NCI-H2227 (cell line): ENCODE measurements around the gene SOST.

ENCODE experiments used
- DNase-seq: peaks from one replicate; lab custom pipeline; 2025; ENCODE audit not compliant: unreplicated experiment; lab: John Stamatoyannopoulos, UW

SOST gene

DNA sequence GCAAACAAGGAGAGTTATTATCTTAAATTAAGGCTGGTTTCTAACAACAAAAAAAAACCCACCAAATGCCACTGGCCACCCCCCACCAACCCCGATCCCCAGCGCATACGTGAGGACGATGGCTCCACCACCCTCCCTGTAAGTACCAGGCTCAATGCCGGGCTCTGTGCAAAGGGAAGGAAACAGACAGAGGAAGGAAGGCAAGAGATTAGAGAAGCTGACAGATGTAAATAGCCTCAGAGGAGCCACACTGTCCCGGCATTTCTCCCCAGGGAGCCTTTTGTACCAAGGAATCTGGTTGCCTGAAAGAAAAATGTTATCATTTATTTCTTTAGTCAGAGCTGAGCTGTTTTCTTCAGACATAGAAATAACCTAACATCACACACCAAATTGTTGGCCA, 13.1 kb downstream of the SOST start:
- DNase-seq = peak; percentile 16

GRCh38 chr17:43741636-43742035, 17.0 kb downstream of the SOST start:
- DNase-seq = no peak

- DNase-seq = no peak
Observed at GRCh38 chr17:43740541-43740940, 18.1 kb downstream of the SOST start.

DNA sequence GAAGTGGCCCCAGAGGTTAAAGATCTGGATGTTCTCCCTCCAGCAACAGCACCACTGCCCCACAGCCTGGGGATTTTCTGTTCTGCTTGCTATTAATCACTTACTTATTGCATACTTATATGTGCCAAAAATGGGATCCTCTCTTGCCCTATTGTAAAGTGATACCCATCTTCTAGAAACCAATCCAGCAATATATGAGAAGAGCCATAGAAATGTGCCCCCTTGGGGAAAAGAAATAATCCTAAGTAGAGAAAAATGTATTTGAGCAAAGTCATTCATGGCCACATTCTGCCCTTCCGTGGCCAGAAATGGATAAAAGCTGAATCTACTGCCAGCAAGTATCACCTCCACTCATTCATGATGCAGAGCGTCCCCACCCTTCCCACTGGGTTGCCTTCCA, 20.9 kb downstream of the SOST start:
- no peak for DNase-seq

- DNase-seq = no peak
Observed at GRCh38 chr17:43736389-43736788, 22.2 kb downstream of the SOST start.

DNA sequence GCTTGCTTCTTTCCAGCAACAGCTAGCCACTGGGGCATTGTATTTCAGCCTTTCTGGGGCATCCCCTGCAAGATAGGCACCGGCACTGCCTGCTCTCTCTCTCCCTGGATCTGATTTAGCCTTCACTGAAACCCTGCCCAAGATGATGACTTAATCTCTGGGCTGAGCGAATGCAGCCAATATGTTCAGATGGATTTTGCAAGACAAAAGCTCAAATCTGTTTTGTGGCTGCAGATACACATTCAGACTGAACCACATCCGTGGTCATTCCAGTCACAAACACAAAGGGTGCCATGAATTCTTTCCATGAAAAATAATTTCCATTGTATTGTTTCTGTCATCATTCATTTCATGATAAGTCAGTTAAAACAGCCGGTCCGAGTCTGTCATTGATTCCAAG, 24.2 kb downstream of the SOST start:
- no peak for DNase-seq

- DNase-seq = no peak
Observed at GRCh38 chr17:43733956-43734355, 24.6 kb downstream of the SOST start.

GRCh38 chr17:43732958-43733357, 25.6 kb downstream of the SOST start:
- no peak for DNase-seq

DNA sequence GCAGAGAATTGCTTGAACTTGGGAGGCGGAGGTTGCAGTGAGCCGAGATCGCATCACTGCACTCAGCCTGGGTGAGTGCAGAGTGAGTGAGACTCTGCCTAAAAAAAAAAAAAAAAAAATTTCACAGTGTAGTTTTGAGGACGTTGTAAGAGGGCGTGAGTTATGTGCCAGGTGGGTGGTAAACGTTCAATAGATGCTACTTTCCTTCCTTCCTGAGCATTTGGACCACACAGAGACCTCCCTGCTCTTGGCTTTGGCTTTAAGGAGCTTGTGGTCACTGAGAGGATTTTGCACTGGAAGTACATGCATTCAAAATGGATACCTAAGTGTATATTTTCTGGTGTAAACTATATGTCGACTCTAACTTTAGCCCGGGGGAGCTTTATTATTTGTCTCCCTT, 30.5 kb downstream of the SOST start:
- no peak for DNase-seq

DNA sequence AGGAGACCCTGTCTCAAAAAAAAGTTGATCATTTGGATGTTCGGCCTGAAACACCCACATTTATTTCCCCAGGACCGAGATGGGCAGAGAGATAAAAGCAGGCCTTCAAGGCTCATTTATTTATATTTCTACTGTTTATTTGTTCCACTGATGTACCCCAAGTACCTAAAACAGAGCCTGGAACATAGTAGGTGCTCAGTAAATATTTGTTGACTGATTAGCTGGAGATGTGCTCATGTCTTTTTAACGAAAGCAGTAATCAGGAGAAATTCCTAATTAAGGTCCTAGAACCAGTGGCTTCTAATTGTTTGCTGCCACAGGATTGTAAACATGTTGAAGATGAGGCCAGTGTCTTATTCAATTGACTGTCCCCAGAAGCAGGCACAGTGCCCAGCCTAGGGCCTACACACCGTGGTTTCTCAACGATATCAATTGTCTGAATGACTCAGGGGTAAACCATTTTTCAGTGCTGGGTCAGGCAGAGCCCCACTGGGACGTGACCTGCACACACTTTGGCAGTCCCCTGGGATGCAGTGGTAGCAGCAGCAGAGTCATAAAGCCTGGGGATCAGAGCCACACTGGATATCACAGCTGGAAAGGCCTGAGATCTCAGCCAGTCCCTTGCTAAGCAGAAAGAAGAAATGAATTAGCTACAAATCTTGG, 34.8 kb downstream of the SOST start:
- DNase-seq = no peak

DNA sequence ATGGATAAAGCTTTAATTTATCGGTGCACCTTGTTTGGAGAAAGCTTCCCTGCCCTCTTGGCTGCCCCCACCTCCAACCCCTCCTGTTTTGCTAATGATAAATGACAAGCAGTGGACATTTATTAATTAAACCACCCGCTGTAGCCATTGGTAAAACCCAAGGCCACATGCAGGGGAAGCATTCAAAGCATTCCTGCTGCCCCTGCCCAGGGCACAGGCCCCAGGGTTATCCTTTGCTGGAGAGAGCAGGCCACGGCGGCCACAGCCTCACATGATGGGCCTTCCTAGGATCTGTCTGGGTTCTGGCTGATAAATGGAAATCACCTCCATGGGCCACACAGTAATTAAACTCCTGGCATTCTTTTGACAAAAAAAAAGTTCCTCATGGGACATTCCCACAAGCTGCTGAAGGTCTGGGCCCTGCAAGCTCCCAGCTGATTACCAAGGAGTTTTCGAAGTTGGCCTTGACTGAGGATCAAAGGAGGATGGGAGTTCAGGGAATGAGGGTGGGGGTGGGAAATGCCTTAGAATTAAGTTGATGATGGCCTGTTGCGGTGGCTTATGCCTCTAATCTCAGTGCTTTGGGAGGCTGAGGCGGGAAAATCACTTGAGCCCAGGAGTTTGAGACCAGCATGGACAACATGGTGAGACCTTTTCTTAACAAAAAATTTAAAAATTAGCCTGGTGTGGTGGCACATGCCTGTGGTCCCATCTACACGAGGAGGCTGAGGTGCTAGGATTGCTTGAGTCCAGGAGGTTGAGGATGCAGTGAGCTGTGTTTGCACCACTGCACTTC, 35.5 kb downstream of the SOST start:
- no peak for DNase-seq

DNA sequence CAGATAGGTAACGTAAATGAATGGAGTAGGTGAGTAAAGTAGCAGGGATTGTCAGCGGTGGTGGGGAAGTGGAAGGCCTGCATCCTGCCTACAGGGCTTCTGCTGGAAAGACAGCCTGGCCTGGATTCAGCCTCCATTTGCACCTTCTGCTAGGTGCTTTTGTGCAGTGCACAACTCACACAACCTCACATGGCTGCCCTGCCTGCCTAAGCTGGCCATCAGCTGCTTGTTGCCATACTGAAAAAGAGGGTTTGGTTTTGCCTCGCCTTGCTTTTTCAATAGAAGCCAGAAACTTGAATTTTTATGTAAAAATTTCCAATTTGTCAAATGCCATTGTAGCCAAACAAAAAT, 36.3 kb downstream of the SOST start:
- DNase-seq = no peak

- DNase-seq = no peak
Observed at GRCh38 chr17:43721537-43722268, 36.9 kb downstream of the SOST start.

DNA sequence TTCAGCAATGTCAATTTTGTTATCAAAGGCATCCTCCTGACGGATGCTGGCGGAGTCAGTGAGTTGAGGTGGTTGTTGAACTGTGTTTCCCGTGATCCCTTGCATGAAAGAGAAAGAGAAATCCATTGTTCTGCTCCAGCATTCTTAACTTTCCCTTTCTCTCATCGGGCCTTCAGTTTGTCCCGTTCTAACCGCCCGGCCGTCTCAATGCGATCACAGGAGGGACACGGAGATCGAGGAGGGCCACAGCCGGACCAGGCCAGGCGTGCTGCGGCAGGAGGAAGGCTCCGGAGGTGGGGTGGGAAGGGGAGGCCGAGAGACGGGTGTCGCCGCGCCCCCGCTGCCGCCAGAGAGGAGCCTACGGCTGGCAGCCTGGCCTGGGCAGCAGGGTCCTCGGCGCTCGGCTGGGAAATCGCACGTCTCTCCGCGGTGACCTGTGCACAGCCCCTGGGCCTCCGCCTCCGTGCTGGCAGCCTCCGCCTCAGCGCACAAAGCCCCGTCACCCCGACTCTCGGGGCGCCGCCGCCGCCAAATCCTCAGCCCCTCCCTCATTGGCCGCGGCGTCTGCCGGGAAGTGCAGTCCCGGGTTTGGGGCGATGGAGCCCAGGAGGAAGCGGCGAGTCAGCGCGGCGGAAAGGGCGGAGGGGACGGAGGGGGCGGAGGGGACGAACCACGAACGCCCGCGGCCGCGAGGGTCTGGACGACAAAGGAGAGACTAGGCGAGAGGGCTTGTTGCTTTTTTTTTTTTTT, 38.1 kb downstream of the SOST start:
- peak; percentile 82 for DNase-seq

DNA sequence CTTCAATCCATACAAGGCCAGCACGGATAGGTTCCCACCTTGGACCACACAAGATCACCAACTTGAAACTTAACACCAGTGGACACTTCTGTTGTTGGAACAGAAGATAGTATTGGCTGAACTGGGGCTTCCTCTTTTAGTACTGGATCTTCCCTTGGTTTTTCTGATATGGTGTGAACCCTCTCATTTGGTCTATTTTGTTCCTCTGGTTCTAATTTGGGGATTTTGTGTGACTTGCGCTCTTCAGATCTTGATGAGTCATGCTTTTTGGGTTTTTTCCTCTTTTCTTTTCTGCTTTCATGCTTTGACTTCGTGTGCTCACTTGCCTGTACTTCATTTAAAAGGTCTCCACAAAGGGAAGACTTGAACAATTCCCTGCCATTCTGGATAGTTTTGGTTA, 39.0 kb downstream of the SOST start:
- DNase-seq = no peak

DNA sequence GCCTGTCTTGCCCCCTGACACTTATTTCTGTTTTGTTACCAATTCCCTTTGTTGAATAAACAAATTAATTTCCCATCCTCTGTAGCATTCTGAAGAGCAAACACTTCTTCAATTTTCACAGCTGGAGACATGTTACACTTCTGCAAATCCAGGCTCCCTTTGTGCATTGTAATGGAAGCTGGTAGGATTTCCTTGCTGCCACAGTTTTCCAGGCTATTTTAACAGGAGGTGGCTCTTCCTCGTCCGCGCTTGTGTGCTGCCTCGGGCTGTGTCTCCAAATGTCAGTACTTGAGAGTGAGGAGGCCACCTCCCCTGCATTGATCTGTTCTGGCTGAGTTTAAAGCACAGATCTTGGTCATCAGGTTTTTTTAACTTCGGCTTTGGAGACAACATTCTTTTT, 40.0 kb downstream of the SOST start:
- DNase-seq = peak; percentile 75

GRCh38 chr17:43717913-43718312, 40.7 kb downstream of the SOST start:
- DNase-seq = no peak

DNA sequence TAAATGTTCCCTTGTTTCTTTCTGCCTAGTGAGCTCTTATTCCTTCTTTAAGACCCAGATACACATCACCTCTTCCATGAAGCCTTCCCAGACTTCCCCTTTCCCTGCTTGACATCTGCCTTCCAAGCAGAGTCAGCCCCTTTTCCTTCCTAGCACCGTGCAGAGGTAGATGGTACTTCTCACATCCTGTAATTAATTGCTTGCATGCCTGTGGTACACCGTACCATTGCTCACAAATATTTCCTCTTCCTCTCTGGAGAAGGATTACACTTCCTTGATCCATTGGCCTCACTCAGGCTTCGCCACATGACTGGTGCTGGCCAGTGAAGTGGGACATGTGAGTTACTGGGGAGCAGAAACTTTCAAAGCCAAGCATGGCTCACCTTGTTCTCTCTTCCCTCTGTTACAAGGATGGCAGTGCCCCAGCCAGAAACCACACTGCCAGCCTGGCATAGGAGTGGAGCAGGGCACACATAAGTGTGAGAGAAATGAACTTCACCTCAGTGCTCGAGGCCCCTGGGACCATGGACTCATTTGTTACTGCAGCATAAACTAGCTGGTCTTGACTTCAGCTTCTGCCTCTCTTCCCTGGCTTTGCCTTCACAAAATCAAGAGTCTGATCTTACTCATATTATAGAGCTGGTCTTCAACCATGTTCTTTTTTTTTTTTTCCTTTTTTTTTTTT, 44.0 kb downstream of the SOST start:
- no peak for DNase-seq

- peak; percentile 29 for DNase-seq
Observed at GRCh38 chr17:43713494-43714162, 45.0 kb downstream of the SOST start.

DNA sequence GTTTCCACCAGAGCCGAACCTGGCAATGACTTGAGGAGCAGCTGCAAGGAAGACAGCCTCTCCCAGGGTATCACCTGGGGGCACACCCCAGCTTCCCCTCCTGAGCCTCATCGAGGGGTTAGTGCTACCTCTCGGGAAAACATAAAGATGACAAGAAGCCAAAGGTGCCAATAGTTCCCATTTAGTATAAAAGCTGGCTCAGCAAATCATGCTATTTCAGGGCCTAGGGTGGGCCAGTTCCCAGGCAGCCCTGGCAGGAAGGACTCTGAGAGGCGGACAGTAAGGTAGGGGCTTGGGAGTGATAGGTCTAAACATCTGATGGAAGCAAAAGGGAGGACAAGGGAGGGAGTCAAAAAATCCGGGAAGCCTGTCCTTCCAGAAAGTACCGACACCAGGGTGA, 46.2 kb downstream of the SOST start:
- DNase-seq = no peak
